ENCODE measurements around the gene ERMP1.
"Not testable (repeated sequence)": the region's sequence is repeated elsewhere in the genome, so short reads cannot be mapped to it uniquely, and the experiment has no call there.

The ERMP1 gene
- total RNA-seq = 17.9 to 59.7 reads per million in 2 experiments

- peak; percentile 82 for DNase-seq (ENCODE audit: low read depth)
Observed at GRCh38 chr9:5832538-5833529, at the start of gene ERMP1. ERMP1 (minus strand) TSS chr9:5833117; CDS start chr9:5833027, 90 bp downstream.

- DNase-seq (ENCODE audit: low read depth) = not testable (repeated sequence)
Observed at GRCh38 chr9:5882244-5883012, 49.5 kb upstream of the ERMP1 start.

GRCh38 chr9:5879419-5880181 lies 46.7 kb upstream of the ERMP1 start:
- no peak for DNase-seq (ENCODE audit: low read depth)

- no peak for DNase-seq (ENCODE audit: low read depth)
Observed at GRCh38 chr9:5876711-5877110, 43.8 kb upstream of the ERMP1 start.

GRCh38 chr9:5876026-5876425 lies 43.1 kb upstream of the ERMP1 start:
- DNase-seq (ENCODE audit: low read depth) = no peak

- DNase-seq (ENCODE audit: low read depth) = no peak
Observed at GRCh38 chr9:5874048-5874447, 41.1 kb upstream of the ERMP1 start.

GRCh38 chr9:5873439-5873838 lies 40.5 kb upstream of the ERMP1 start:
- no peak for DNase-seq (ENCODE audit: low read depth)

- DNase-seq (ENCODE audit: low read depth) = no peak
Observed at GRCh38 chr9:5872511-5872910, 39.6 kb upstream of the ERMP1 start.

GRCh38 chr9:5871785-5872184 lies 38.9 kb upstream of the ERMP1 start:
- no peak for DNase-seq (ENCODE audit: low read depth)

GRCh38 chr9:5870691-5871090 lies 37.8 kb upstream of the ERMP1 start:
- no peak for DNase-seq (ENCODE audit: low read depth)

- no peak for DNase-seq (ENCODE audit: low read depth)
Observed at GRCh38 chr9:5870020-5870339, 37.1 kb upstream of the ERMP1 start.

GRCh38 chr9:5869315-5870019 lies 36.5 kb upstream of the ERMP1 start:
- DNase-seq (ENCODE audit: low read depth) = no peak

GRCh38 chr9:5868235-5868634 lies 35.3 kb upstream of the ERMP1 start:
- DNase-seq (ENCODE audit: low read depth) = no peak

GRCh38 chr9:5866685-5867084 lies 33.8 kb upstream of the ERMP1 start:
- DNase-seq (ENCODE audit: low read depth) = no peak

- no peak for DNase-seq (ENCODE audit: low read depth)
Observed at GRCh38 chr9:5866272-5866671, 33.4 kb upstream of the ERMP1 start.

GRCh38 chr9:5864446-5864845 lies 31.5 kb upstream of the ERMP1 start:
- no peak for DNase-seq (ENCODE audit: low read depth)

- DNase-seq (ENCODE audit: low read depth) = no peak
Observed at GRCh38 chr9:5863092-5863746, 30.3 kb upstream of the ERMP1 start.

- DNase-seq (ENCODE audit: low read depth) = no peak
Observed at GRCh38 chr9:5858833-5859232, 25.9 kb upstream of the ERMP1 start.

GRCh38 chr9:5857928-5858327 lies 25.0 kb upstream of the ERMP1 start:
- DNase-seq (ENCODE audit: low read depth) = no peak

- DNase-seq (ENCODE audit: low read depth) = no peak
Observed at GRCh38 chr9:5854063-5854790, 21.3 kb upstream of the ERMP1 start.
